Naive B cell (primary cell): ENCODE measurements around the gene TSPAN5. TPM values are rescaled to one million over a fixed set of nuclear protein-coding genes. Genes with fewer than 3 reads are reported as not detected.

Source experiments
- ATAC-seq, 2 donors: fragments of 150-1000 bp; cut with Tn5 transposase; 2 replicates each; pipeline ENCODE4 v1.10.0; 2021; ENCODE audit warnings: low read depth in 2 of 2, mild to moderate bottlenecking in 2 of 2, moderate library complexity in 2 of 2
- DNase-seq: peaks from one replicate; pipeline ENCODE4 v3.0.0; 2022
- H3K27ac Mint-ChIP-seq, 6 donors: one replicate each; pipeline ENCODE4 v1.8.0; 2020 to 2022; ENCODE audit warnings: mild to moderate bottlenecking in 6 of 6, mixed read lengths in 6 of 6, moderate library complexity in 5 of 6, inconsistent platforms in 2 of 6
- H3K27me3 Mint-ChIP-seq, 3 donors: one replicate each; pipeline ENCODE4 v1.8.0; 2021 to 2022; ENCODE audit warnings: mixed read lengths in 3 of 3, mild to moderate bottlenecking in 1 of 3
- H3K36me3 Mint-ChIP-seq, 2 donors: one replicate each; pipeline ENCODE4 v1.8.0; 2020 to 2022; ENCODE audit warnings: mixed read lengths in 2 of 2, inconsistent platforms in 1 of 2, mild to moderate bottlenecking in 1 of 2
- H3K4me1 Mint-ChIP-seq, 3 donors: one replicate each; pipeline ENCODE4 v1.8.0; 2020 to 2022; ENCODE audit warnings: mixed read lengths in 3 of 3, inconsistent platforms in 1 of 3, mild to moderate bottlenecking in 1 of 3, moderate library complexity in 1 of 3
- H3K4me3 Mint-ChIP-seq, 8 donors: one replicate each; pipeline ENCODE4 v1.8.0; 2020 to 2022; ENCODE audit warnings: mild to moderate bottlenecking in 8 of 8, mixed read lengths in 8 of 8, moderate library complexity in 8 of 8, inconsistent platforms in 2 of 8
- H3K9me3 Mint-ChIP-seq, 7 donors: one replicate each; pipeline ENCODE4 v1.8.0; 2020 to 2022; ENCODE audit warnings: mixed read lengths in 7 of 7, mild to moderate bottlenecking in 5 of 7, inconsistent platforms in 2 of 7, moderate library complexity in 1 of 7
- polyA plus RNA-seq, 6 donors: library from polyadenylated mRNA; unstranded; fragments of 300-500 nt; fragmentation: Illumina TruSeq; gene quantifications; one replicate each; pipeline ENCODE4 v1.2.3, GENCODE V29; 2021; ENCODE audit warnings: low read depth in 6 of 6

TSPAN5 gene
- polyA plus RNA-seq, 6 donors from 2014 or later: 3.9 to 10.2 (median 8.8) TPM

DNA sequence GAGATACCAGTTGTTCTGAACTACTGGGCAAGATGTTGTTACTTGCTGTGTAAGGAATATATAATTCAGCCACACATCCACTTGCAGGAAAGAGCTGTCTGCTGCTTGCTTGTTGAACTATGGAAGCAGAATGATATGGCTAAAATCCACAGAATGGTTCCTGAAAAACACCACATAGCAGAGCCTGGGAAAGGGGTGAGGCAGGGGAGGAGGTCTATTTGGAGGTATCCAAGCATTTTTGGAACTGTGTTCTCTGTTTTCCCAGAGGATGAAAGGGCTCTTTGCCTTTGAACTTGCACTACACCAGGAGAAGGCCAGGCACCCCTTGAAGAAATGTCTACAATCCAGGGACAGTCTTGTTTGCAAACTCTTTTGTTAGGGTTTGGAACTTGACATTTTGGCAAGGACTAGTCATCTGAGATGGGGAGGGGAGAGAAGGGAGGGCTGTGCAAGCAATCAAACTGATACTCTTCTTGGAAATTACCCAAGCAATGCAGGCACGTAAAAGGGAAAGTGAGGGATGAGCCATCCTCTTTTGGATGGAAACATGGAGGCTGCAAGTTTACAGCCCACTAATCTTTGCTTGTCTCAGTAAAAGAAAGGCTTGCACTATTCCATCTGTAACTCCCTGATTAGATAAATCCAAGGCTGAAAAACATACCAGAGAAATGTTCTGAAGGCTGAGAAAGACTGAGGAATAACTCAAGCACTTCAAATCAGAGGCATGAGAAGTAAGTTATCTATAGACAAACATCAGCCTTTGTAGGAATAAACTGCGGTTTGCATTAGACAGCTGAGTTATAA, 141.0 kb downstream of the TSPAN5 start:
- ATAC-seq (no peak), DNase-seq (no peak)
- Mint-ChIP-seq H3K4me3 (no peak overlapping the region), H3K36me3 (peaks cover 0 to 5% of the 10 kb centered on the region in 2 donors), H3K27me3 (no peaks in the 10 kb centered on the region), H3K4me1 (peaks cover 22 to 38% (median 23%) of the 10 kb centered on the region in 3 donors), H3K9me3 (peaks cover 0 to 7% (median 4%) of the 10 kb centered on the region in 7 donors), H3K27ac (no peak overlapping the region)

DNA sequence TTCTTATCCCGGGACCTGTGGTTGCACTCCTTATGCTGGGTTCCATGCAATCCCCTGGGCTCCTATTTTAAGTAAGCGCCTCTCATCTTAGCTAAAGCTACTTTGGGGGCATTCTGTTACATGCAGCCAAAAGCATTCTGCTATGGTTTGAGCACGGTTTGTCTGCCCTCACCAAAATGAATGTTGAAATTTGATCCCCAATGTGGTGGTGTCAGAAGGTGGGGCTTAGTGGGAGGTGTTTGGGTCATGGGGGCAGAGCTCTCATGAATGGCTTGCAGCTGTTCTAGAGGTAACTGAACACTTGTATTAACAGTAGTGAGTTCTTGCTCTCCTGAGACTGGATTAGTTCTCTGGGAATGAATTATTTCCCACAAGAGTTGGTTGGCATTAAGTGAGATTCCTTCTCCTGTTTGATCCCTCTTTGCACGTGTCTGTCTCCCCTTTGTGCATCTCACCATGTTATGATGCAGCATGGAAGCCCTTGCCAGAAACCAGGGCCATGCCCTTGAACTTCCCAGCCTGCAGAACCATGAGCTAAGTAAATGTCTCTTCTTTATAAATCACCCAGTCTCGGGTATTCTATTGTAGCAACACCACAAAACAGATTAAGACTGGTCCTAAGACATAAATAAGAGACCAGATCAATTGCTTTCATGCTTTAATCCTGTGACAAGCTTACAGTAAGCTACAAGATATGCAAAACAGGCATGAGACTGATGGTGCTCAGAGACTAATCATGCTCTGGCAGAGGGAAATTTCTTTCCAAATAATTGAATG, 141.8 kb downstream of the TSPAN5 start:
- ATAC-seq: no peak
- Mint-ChIP-seq H3K4me3 (no peak overlapping the region), H3K4me1 (peaks cover 22 to 31% (median 23%) of the 10 kb centered on the region in 3 donors), H3K27ac (no peak overlapping the region), H3K27me3 (no peaks in the 10 kb centered on the region), H3K36me3 (peaks cover 0 to 5% of the 10 kb centered on the region in 2 donors), H3K9me3 (peaks cover 0 to 7% (median 4%) of the 10 kb centered on the region in 7 donors)
- no peak for DNase-seq

DNA sequence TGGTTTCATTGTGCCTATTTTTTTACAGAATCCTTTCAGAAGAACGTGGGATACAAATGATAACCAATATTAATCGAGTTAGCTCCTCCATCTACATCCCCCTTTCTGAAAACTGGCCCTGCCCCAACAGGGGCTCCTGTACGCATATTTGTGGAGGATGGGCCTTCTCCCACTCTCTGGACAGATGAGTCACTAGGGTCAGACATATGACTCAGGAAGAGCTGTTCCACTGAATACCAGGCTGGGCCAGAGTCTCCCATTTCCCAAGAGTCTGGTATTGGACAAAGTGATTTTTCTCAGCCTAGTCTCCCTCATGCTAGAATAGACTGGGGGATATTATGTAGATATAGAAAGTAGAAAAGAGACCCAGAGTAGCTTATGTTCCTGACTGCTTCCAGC, 142.4 kb downstream of the TSPAN5 start:
- no peak for DNase-seq
- Mint-ChIP-seq H3K27ac (no peak overlapping the region), H3K4me1 (peaks cover 22 to 28% (median 23%) of the 10 kb centered on the region in 3 donors), H3K4me3 (no peak overlapping the region), H3K9me3 (peaks cover 0 to 7% (median 4%) of the 10 kb centered on the region in 7 donors), H3K36me3 (peaks cover 0 to 5% of the 10 kb centered on the region in 2 donors), H3K27me3 (no peaks in the 10 kb centered on the region)
- no peak for ATAC-seq

DNA sequence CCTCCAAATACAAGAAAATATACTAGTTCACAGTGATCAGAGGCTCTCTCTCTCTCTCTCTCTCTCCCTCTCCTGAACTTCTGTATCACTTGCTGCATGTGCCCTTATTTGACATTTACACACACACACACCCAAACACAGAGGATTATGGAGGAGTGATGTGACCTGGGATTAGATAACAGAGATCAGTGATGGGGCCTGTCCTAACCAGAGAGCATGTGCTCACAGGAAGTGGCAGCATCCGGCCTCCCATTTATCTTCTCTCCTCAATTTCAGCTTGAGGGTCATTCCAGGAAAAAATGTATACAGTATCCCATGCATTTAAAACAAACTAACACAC, 143.0 kb downstream of the TSPAN5 start:
- H3K27ac Mint-ChIP-seq: peak overlapping the region in 1 of 6 donors; percentile 78
- peaks cover 0 to 5% of the 10 kb centered on the region in 2 donors for H3K36me3 Mint-ChIP-seq
- ATAC-seq: no peak
- no peaks in the 10 kb centered on the region for H3K27me3 Mint-ChIP-seq
- peaks cover 0 to 7% (median 4%) of the 10 kb centered on the region in 7 donors for H3K9me3 Mint-ChIP-seq
- H3K4me3 Mint-ChIP-seq: no peak overlapping the region
- no peak for DNase-seq
- peaks cover 22 to 28% (median 23%) of the 10 kb centered on the region in 3 donors for H3K4me1 Mint-ChIP-seq

DNA sequence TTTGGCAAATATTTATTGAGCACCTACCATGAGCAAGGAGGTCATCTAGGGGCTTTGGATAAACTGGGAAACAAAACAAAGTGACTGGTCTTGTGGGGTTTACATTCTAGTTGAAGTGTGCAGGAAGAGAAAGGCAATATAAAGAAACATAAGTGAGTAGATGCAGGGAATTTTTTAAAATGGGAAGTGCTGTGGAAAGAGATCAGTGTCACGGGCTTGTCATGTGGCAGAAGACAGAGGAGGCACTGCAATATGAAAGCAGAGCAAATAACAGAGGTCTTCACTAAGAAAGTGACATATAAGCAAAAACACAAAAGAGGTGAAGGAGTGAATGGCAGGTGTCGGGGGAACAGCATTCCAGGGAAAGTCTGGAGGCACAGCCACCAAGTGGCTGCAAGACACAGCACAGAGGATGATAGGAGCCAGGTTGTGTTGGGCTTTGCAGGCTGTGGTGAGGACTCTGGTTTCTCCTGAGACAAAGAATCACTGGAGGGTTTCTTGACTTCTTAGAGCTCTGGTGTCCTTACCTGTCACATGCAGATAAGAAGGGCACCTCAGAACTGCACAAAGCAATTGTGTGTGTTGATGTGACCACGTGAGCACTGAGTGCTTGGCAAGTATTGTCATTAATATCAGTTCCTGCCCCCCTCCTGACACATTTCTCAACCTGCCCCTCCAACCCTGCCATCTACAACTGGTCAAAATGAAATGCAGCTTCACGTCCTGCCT, 143.5 kb downstream of the TSPAN5 start:
- DNase-seq: no peak
- H3K4me3 Mint-ChIP-seq: no peak overlapping the region
- peaks cover 0 to 5% of the 10 kb centered on the region in 2 donors for H3K36me3 Mint-ChIP-seq
- H3K27ac Mint-ChIP-seq: peak overlapping the region in 1 of 6 donors; percentile 78
- peaks cover 0 to 7% (median 4%) of the 10 kb centered on the region in 7 donors for H3K9me3 Mint-ChIP-seq
- H3K27me3 Mint-ChIP-seq: no peaks in the 10 kb centered on the region
- H3K4me1 Mint-ChIP-seq: peaks cover 19 to 24% (median 21%) of the 10 kb centered on the region in 3 donors
- ATAC-seq: no peak

DNA sequence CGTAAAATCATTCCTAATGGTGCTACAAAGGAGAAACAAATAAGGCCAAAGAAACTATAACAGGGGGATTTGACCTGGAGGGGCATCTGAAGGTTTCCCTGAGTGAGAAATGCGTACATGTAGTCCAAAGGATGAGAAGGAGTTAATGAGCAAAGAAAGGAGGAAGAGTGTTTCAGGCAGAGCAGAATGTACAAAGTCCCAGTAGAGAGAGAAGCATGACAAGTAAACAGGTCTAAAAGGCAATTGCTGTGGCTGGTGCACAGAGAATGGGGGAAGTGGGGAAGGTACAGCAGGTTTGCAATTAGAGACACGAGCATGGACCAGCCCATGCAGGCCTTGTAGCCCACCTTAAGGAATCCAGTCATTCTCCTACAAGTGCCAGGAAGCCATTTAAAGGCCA, 145.5 kb downstream of the TSPAN5 start:
- Mint-ChIP-seq H3K27ac (no peak overlapping the region), H3K4me1 (peaks cover 3 to 13% (median 4%) of the 10 kb centered on the region in 3 donors), H3K9me3 (peaks cover 0 to 7% (median 4%) of the 10 kb centered on the region in 7 donors), H3K27me3 (no peaks in the 10 kb centered on the region), H3K4me3 (no peak overlapping the region), H3K36me3 (peaks cover 0 to 5% of the 10 kb centered on the region in 2 donors)
- ATAC-seq (no peak), DNase-seq (no peak)

DNA sequence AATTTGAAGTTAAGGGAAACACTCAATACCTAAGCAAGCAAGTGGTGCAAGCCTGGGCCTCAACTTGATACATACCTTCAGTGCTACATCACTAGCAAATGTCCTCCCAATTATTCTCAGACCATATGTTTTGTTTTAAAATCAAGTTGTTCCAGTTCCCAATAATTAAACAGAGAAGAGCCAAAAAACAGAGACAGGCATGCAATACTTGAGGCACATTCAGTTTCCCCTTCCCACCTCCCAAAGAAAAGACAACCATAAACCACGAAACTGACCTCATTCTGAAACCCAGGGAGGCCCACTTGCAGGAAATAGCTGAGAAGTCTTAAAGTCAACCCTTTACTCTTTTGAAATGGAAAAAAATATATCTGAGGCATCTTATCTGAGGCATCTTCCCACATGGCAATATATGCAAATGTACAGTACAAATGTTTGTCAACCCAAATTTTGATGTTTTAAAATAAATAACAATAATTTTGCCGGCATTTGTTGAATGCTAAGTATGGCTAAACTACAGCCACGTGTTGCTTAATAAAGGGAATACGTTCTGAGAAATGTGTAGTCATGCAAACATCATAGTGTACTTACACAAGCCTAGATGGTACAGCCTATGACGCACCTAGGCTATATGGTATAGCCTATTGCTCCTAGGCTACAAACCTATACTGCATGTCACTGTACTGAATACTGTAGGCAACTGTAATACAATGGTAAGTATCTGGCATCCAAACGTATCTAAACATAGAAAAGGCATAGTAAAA, 147.5 kb downstream of the TSPAN5 start:
- Mint-ChIP-seq H3K36me3 (no peaks in the 10 kb centered on the region), H3K4me1 (peaks cover 3 to 13% (median 4%) of the 10 kb centered on the region in 3 donors), H3K9me3 (no peaks in the 10 kb centered on the region), H3K27ac (no peak overlapping the region), H3K27me3 (no peaks in the 10 kb centered on the region), H3K4me3 (peak overlapping the region in 1 of 8 donors; percentile 53)
- DNase-seq (no peak), ATAC-seq (no peak)

DNA sequence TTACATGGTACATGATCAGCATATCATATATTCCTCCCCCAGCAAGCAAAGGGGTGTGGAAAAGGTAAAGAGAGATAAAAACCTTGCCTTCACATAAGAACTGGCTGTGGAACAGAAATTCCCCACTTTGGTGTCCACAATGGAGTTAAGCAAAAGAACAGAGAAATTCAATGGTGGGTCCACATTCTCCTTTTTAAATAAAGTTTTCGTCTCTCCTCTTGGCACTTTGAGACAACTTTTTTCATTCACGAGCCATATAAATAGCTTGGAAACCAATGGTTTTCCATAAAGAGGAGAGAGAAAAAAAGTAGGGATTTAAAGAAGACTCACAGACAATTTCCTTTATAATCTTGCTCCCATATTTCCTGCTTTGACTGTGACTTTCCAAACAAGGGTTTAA, 148.1 kb downstream of the TSPAN5 start:
- H3K27ac Mint-ChIP-seq: no peak overlapping the region
- H3K27me3 Mint-ChIP-seq: no peaks in the 10 kb centered on the region
- ATAC-seq (no peak), DNase-seq (no peak)
- peaks cover 0 to 4% of the 10 kb centered on the region in 2 donors for H3K36me3 Mint-ChIP-seq
- H3K4me1 Mint-ChIP-seq: peaks cover 2 to 10% (median 3%) of the 10 kb centered on the region in 3 donors
- peak overlapping the region in 1 of 8 donors; percentile 53 for H3K4me3 Mint-ChIP-seq
- no peaks in the 10 kb centered on the region for H3K9me3 Mint-ChIP-seq

DNA sequence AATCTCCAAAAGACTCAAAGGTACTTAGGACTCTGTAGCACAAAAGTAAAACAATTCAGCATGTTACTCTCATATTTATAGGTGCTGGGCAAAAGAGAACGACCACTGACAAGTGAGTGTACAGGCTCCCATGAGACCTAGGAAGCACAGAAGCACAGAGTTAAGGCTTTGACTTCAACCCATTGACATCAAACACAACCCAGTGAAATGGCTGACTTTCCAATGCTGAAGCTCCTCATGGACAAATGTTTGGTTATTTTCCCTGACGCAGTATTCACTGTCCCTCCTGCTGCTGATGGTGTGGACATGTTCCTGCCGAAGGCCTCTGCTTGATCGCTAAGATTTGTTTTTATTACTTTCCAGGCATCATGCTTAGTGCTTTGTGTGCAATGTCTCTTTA, 148.7 kb downstream of the TSPAN5 start:
- Mint-ChIP-seq H3K4me1 (peaks cover 0 to 8% (median 3%) of the 10 kb centered on the region in 3 donors), H3K27ac (no peak overlapping the region), H3K9me3 (no peaks in the 10 kb centered on the region), H3K4me3 (no peak overlapping the region), H3K27me3 (no peaks in the 10 kb centered on the region), H3K36me3 (peaks cover 0 to 4% of the 10 kb centered on the region in 2 donors)
- ATAC-seq: no peak
- DNase-seq: no peak

DNA sequence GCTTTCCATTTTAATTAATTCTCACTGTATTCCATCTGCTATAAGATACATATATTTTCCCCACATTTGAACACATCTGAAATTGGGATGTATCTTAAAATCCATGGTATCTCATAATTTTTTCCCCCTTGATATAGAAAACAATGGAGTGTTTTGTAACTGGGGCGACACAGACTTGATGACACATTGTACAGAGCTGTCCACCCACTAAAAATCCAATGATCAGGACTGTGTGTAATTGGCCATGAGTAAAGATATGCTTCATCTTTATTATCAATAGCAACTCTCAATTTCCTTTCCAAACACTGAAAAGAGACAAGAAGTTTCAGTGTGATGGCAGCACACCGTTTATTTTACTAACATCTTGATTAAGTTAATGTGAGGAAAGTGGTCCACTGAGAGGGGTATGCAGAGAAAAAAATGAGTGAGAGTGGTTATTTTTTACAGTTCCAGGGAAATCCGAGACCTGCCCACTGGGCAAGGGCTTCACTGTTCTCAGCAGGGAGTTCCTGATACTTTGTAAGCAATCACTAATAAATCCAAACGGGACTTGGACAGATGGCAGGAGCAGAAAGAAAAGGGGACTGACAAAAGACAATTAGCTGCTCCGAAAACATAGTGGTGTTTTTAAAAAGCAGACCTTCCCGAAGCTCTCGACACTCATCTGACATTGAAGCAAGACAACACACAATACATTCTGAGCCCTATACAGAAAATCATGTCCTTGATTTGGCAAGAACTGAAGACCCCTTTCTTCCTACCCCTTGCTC, 149.4 kb downstream of the TSPAN5 start:
- H3K4me3 Mint-ChIP-seq: no peak overlapping the region
- peaks cover 0 to 8% (median 3%) of the 10 kb centered on the region in 3 donors for H3K4me1 Mint-ChIP-seq
- ATAC-seq (no peak), DNase-seq (no peak)
- H3K27ac Mint-ChIP-seq: no peak overlapping the region
- H3K27me3 Mint-ChIP-seq: no peaks in the 10 kb centered on the region
- H3K9me3 Mint-ChIP-seq: no peaks in the 10 kb centered on the region
- H3K36me3 Mint-ChIP-seq: peaks cover 0 to 4% of the 10 kb centered on the region in 2 donors

DNA sequence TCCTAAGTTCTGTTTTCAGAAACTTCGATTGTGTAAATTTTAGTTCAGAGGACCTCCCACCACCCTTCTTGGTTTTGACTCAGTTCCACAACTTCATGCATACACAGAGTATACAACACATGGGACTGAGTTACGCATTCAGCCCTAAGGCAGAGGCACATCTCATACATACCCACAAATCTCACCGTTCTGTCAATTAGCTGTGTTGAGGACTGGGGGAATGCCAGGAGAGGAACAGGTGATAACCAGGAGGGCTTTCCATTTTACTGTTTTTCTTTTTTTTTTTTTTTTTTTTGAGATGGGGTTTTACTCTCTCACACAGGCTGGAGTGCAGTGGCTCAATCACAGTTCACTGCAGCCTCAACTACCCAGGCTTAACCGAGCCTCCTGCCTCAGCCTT, 150.2 kb downstream of the TSPAN5 start:
- Mint-ChIP-seq H3K4me3 (no peak overlapping the region), H3K36me3 (peaks cover 0 to 4% of the 10 kb centered on the region in 2 donors), H3K4me1 (peaks cover 0 to 8% (median 1%) of the 10 kb centered on the region in 3 donors), H3K9me3 (no peaks in the 10 kb centered on the region), H3K27ac (no peak overlapping the region), H3K27me3 (no peaks in the 10 kb centered on the region)
- no peak for ATAC-seq
- DNase-seq: no peak

DNA sequence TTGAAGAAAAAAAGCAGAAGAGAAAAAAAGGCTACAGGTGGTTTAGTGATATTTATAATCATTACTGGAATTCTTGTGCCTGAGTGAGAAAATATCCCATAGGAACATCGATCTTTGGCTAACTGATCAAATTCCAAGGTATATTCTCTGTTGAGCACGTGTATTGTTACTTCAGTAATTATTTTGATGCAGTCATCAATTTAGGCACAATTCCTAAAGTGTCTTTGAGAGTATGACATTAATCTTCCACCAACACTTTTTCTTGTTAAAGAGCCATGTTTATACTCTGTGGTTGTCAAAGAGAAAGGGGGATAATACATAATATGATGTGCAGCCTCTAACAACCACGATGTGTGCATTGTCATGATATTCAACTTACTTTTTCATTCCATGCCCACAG, 151.1 kb downstream of the TSPAN5 start:
- Mint-ChIP-seq H3K4me1 (peaks cover 0 to 13% (median 0%) of the 10 kb centered on the region in 3 donors), H3K4me3 (no peak overlapping the region), H3K27me3 (no peaks in the 10 kb centered on the region), H3K9me3 (peaks cover 0 to 4% (median 0%) of the 10 kb centered on the region in 7 donors), H3K36me3 (peaks cover 0 to 11% of the 10 kb centered on the region in 2 donors), H3K27ac (no peak overlapping the region)
- no peak for DNase-seq
- ATAC-seq: no peak
